SK-N-SH treated with all-trans-retinoic acid at 6 μM for 48 hours (cell line): Measurements from ENCODE around the gene ALPK3.

ENCODE experiments used
- ATAC-seq: fragments of 200-7000 bp; cut with Tn5 transposase; 3 replicates; pipeline ENCODE4 v1.9.1; 2020; ENCODE audit warnings: mild to moderate bottlenecking, moderate library complexity
- ARNTL ChIP-seq: fragments of 450-650 bp; formaldehyde crosslinking; IDR thresholded peaks from 2 replicates; pipeline ENCODE4 v1.5.0; 2020; ENCODE audit warnings: low read depth, mild to moderate bottlenecking, moderate library complexity, borderline replicate concordance
- BACH2 ChIP-seq: fragments of 250-450 bp; sonication (Bioruptor Pico); IDR thresholded peaks from 2 replicates; pipeline ENCODE4 v1.9.0; 2021; ENCODE audit warnings: mild to moderate bottlenecking, borderline replicate concordance
- CREB5 ChIP-seq: fragments of 250-450 bp; sonication (Bioruptor Pico); IDR thresholded peaks from 2 replicates; pipeline ENCODE4 v1.5.1; 2020; ENCODE audit warnings: low read depth, mild to moderate bottlenecking, moderate library complexity
- CSRNP3 ChIP-seq: fragments of 250-450 bp; sonication (Bioruptor Pico); IDR thresholded peaks from 2 replicates; pipeline ENCODE4 v1.5.1; 2021; ENCODE audit warnings: mild to moderate bottlenecking, moderate library complexity
- ESRRG ChIP-seq: fragments of 250-450 bp; sonication (Bioruptor Pico); IDR thresholded peaks from 2 replicates; pipeline ENCODE4 v1.6.1; 2021; ENCODE audit warnings: mild to moderate bottlenecking
- GLIS3 ChIP-seq: fragments of 250-450 bp; sonication (Bioruptor Pico); IDR thresholded peaks from 2 replicates; pipeline ENCODE4 v1.5.0; 2020; ENCODE audit warnings: mild to moderate bottlenecking, moderate library complexity
- ISL1 ChIP-seq: fragments of 250-450 bp; sonication (Bioruptor Pico); IDR thresholded peaks from 2 replicates; pipeline ENCODE4 v2.1.2; 2022; ENCODE audit warnings: mild to moderate bottlenecking, moderate library complexity
- PATZ1 ChIP-seq: fragments of 250-450 bp; sonication (Bioruptor Pico); IDR thresholded peaks from 2 replicates; pipeline ENCODE4 v1.8.0; 2020; ENCODE audit warnings: mild to moderate bottlenecking, moderate library complexity, borderline replicate concordance
- POU6F1 ChIP-seq: fragments of 250-450 bp; sonication (Bioruptor Pico); IDR thresholded peaks from 2 replicates; pipeline ENCODE4 v1.8.0; 2021; ENCODE audit warnings: low read depth, mild to moderate bottlenecking, moderate library complexity, borderline replicate concordance
- RARB ChIP-seq: fragments of 250-450 bp; sonication (Bioruptor Pico); IDR thresholded peaks from 2 replicates; pipeline ENCODE4 v1.8.0; 2021; ENCODE audit warnings: mild to moderate bottlenecking, moderate library complexity
- SNAI2 ChIP-seq: fragments of 250-450 bp; sonication (Bioruptor Pico); IDR thresholded peaks from 2 replicates; pipeline ENCODE4 v1.5.0; 2020; ENCODE audit warnings: mild to moderate bottlenecking, moderate library complexity
- TCF4 ChIP-seq: fragments of 250-450 bp; sonication (Bioruptor Pico); IDR thresholded peaks from 2 replicates; pipeline ENCODE4 v1.8.0; 2021; ENCODE audit warnings: mild to moderate bottlenecking, moderate library complexity, borderline replicate concordance
- TOX ChIP-seq: fragments of 250-450 bp; sonication (Bioruptor Pico); IDR thresholded peaks from 2 replicates; pipeline ENCODE4 v1.8.0; 2021; ENCODE audit warnings: mild to moderate bottlenecking, moderate library complexity, borderline replicate concordance
- TSHZ2 ChIP-seq: fragments of 250-450 bp; sonication (Bioruptor Pico); IDR thresholded peaks from 2 replicates; pipeline ENCODE4 v1.5.0; 2020; ENCODE audit warnings: mild to moderate bottlenecking, moderate library complexity
- ZC3H10 ChIP-seq: fragments of 250-450 bp; sonication (Bioruptor Pico); IDR thresholded peaks from 2 replicates; pipeline ENCODE4 v1.5.1; 2021; ENCODE audit warnings: mild to moderate bottlenecking, moderate library complexity
- ZNF565 ChIP-seq: fragments of 450-650 bp; formaldehyde crosslinking; conservative IDR thresholded peaks from 2 replicates; pipeline ENCODE4 v1.5.0; 2020; ENCODE audit warnings: low read depth, mild to moderate bottlenecking, moderate library complexity
- ZNF70 ChIP-seq: fragments of 450-650 bp; formaldehyde crosslinking; IDR thresholded peaks from 2 replicates; pipeline ENCODE4 v1.5.0; 2020; ENCODE audit warnings: mild to moderate bottlenecking, moderate library complexity
- ZNF8 ChIP-seq: fragments of 450-650 bp; formaldehyde crosslinking; IDR thresholded peaks from 2 replicates; pipeline ENCODE4 v1.5.0; 2020; ENCODE audit warnings: mild to moderate bottlenecking, moderate library complexity

ALPK3 gene

GRCh38 chr15:84894736-84895425 is 77.7 kb downstream of the ALPK3 start:
- TF ChIP-seq GLIS3 (CRISPR knock-in tag): no peak
- ATAC-seq: no peak

GRCh38 chr15:84898761-84899160 is 81.6 kb downstream of the ALPK3 start:
- no peak for ATAC-seq
- TF ChIP-seq ARNTL (CRISPR knock-in tag) (no peak), ZNF70 (no peak), PATZ1 (CRISPR knock-in tag) (no peak), POU6F1 (CRISPR knock-in tag) (no peak), TSHZ2 (CRISPR knock-in tag) (no peak), CREB5 (CRISPR knock-in tag) (no peak), ZNF8 (CRISPR knock-in tag) (no peak), ZNF565 (CRISPR knock-in tag) (no peak), ZC3H10 (no peak), CSRNP3 (CRISPR knock-in tag) (no peak), BACH2 (CRISPR knock-in tag) (no peak)

GRCh38 chr15:84899750-84900149 is 82.6 kb downstream of the ALPK3 start:
- TF ChIP-seq GLIS3 (CRISPR knock-in tag) (no peak), TOX (CRISPR knock-in tag) (no peak), SNAI2 (CRISPR knock-in tag) (no peak), ZNF70 (no peak), ZC3H10 (no peak), ISL1 (no peak), ESRRG (CRISPR knock-in tag) (no peak), ZNF8 (CRISPR knock-in tag) (no peak), TSHZ2 (CRISPR knock-in tag) (no peak), RARB (CRISPR knock-in tag) (no peak), BACH2 (CRISPR knock-in tag) (no peak), TCF4 (CRISPR knock-in tag) (no peak)
- no peak for ATAC-seq
